22Rv1 (cell line): ENCODE data around the gene IGF1R.

Experiments used
- ZFX ChIP-seq: fragments of 450-650 bp; IDR thresholded peaks from 2 replicates; pipeline ENCODE4 v1.6.1; 2017; ENCODE audit warnings: antibody characterized with exemption, borderline replicate concordance
- TF ChIP-seq, protein P1 (sequence below): fragments of 450-650 bp; IDR thresholded peaks from 2 replicates; pipeline ENCODE4 v1.5.1; 2017; ENCODE audit warnings: mild to moderate bottlenecking

DNA sequence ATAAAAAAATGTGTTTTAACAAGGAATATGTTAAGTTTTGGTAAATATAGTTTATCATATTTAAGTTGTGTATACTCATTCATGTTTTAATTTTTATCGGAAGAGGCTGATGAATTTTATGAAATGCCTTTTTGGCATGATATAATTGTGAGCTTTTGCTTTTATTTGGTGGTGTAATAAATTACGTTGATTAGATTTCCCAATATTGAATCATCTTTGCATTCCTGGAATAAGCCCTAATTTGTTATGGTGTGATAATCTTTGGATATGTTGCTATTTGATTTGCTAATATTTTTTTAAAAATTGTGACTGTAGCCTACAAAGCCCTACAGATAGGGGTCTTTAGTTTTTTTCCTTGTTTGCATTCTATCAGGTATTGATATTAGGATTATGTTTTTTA, 107.4 kb downstream of the IGF1R start:
- TF ChIP-seq, protein P1, sequence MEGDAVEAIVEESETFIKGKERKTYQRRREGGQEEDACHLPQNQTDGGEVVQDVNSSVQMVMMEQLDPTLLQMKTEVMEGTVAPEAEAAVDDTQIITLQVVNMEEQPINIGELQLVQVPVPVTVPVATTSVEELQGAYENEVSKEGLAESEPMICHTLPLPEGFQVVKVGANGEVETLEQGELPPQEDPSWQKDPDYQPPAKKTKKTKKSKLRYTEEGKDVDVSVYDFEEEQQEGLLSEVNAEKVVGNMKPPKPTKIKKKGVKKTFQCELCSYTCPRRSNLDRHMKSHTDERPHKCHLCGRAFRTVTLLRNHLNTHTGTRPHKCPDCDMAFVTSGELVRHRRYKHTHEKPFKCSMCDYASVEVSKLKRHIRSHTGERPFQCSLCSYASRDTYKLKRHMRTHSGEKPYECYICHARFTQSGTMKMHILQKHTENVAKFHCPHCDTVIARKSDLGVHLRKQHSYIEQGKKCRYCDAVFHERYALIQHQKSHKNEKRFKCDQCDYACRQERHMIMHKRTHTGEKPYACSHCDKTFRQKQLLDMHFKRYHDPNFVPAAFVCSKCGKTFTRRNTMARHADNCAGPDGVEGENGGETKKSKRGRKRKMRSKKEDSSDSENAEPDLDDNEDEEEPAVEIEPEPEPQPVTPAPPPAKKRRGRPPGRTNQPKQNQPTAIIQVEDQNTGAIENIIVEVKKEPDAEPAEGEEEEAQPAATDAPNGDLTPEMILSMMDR = no peak
- TF ChIP-seq ZFX = no peak
